Keratinocyte (primary cell): ENCODE data around the gene KRTAP5-7. TPM values are rescaled to one million over a fixed set of nuclear protein-coding genes. Genes with fewer than 3 reads are reported as not detected.
"Not testable (repeated sequence)": the region's sequence is repeated elsewhere in the genome, so short reads cannot be mapped to it uniquely, and the experiment has no call there.

Experiments
- DNase-seq: peaks from one replicate; pipeline ENCODE4 v3.0.0-alpha.2; 2011; ENCODE audit warnings: low read depth, missing footprints, low spot score
- FAIRE-seq: peaks from 2 replicates; lab custom pipeline; 2011; peaks lifted over from hg19 to GRCh38; lab: Jason Lieb, UNC
- H2AFZ ChIP-seq: 2 replicates; pipeline ENCODE4 v1.6.0; 2012; ENCODE audit warnings: low read length, control low read depth, inconsistent platforms; ENCODE audit not compliant: control insufficient read depth
- H3K27ac ChIP-seq: 2 replicates; pipeline ENCODE4 v1.5.1; 2011; ENCODE audit warnings: low read length; ENCODE audit not compliant: control insufficient read depth, insufficient read depth
- H3K27me3 ChIP-seq: 3 replicates; pipeline ENCODE4 v1.6.0; 2011; ENCODE audit warnings: low read length; ENCODE audit not compliant: control insufficient read depth, insufficient read depth; ENCODE audit errors: extremely low read depth
- H3K36me3 ChIP-seq, 2 experiments: 2 replicates in 1 of 2; 3 replicates in 1 of 2; pipeline ENCODE4 v1.5.1; 2011; ENCODE audit warnings: low read length in 2 of 2, mild to moderate bottlenecking in 1 of 2; ENCODE audit not compliant: control insufficient read depth in 2 of 2, insufficient read depth in 2 of 2; ENCODE audit errors: extremely low read depth in 1 of 2
- H3K4me1 ChIP-seq: 3 replicates; pipeline ENCODE4 v1.5.1; 2011; ENCODE audit warnings: low read length; ENCODE audit not compliant: control insufficient read depth, insufficient read depth; ENCODE audit errors: extremely low read depth
- H3K4me2 ChIP-seq: 3 replicates; pipeline ENCODE4 v1.6.0; 2011; ENCODE audit warnings: low read depth, low read length; ENCODE audit not compliant: control insufficient read depth, insufficient read depth; ENCODE audit errors: extremely low read depth
- H3K4me3 ChIP-seq, 3 experiments: fragments of 200-600 bp in 1 of 3; sonication (generic) in 1 of 3; 2 replicates in 2 of 3; 3 replicates in 1 of 3; pipeline ENCODE4 v1.5.1; 2011 to 2016; ENCODE audit warnings: low read length in 3 of 3, mild to moderate bottlenecking in 3 of 3, control low read depth in 2 of 3, inconsistent platforms in 1 of 3, low read depth in 1 of 3, mixed read lengths in 1 of 3, mixed run types in 1 of 3, moderate library complexity in 1 of 3; ENCODE audit not compliant: control insufficient read depth in 2 of 3, insufficient read depth in 2 of 3; ENCODE audit errors: extremely low read depth in 1 of 3
- H3K79me2 ChIP-seq: 2 replicates; pipeline ENCODE4 v1.6.0; 2012; ENCODE audit warnings: low read length; ENCODE audit not compliant: control insufficient read depth, insufficient read depth
- H3K9ac ChIP-seq: 3 replicates; pipeline ENCODE4 v1.6.0; 2011; ENCODE audit warnings: low read length; ENCODE audit not compliant: control insufficient read depth, insufficient read depth; ENCODE audit errors: extremely low read depth
- H3K9me1 ChIP-seq: 3 replicates; pipeline ENCODE4 v1.6.0; 2011; ENCODE audit warnings: low read length; ENCODE audit not compliant: control insufficient read depth, insufficient read depth; ENCODE audit errors: extremely low read depth
- H3K9me3 ChIP-seq: 2 replicates; pipeline ENCODE4 v1.5.1; 2012; ENCODE audit warnings: low read depth, low read length; ENCODE audit not compliant: control insufficient read depth
- H4K20me1 ChIP-seq: 3 replicates; pipeline ENCODE4 v1.6.0; 2011; ENCODE audit warnings: low read length; ENCODE audit not compliant: control insufficient read depth, insufficient read depth; ENCODE audit errors: extremely low read depth
- EZH2 ChIP-seq: IDR thresholded peaks from one replicate; pipeline ENCODE4 v1.6.1; 2012; ENCODE audit warnings: inconsistent platforms, mild to moderate bottlenecking, low read length, moderate library complexity
- dilution Hi-C: fragments of 300-500 bp; cut with MboI; formaldehyde crosslinking; loops from one replicate; pipeline ENCODE4 v1.7.0; 2020; ENCODE audit warnings: low sequenced_read_pairs; ENCODE audit not compliant: extremely low pct_ligation_motif_present
- polyA plus RNA-seq, 5 experiments: library from polyadenylated mRNA; depleted of rRNA in 3 of 5; stranded (reverse) in 3 of 5; stranded (forward) in 1 of 5; unstranded in 1 of 5; fragments of >200 nt; gene quantifications; 1 replicate in 1 of 5; 2 replicates in 3 of 5; 3 replicates in 1 of 5; pipeline versions ENCODE4 v1.2.1 to v1.2.3, GENCODE V29; 2011 to 2012; ENCODE audit warnings: missing spikeins in 2 of 5, low read depth in 1 of 5, low replicate concordance in 1 of 5
- TF ChIP-seq, protein P1 (sequence below), 3 experiments: IDR thresholded peaks in 1 of 3; conservative IDR thresholded peaks in 1 of 3; optimal IDR thresholded peaks in 1 of 3; 2 replicates in 2 of 3; 3 replicates in 1 of 3; pipeline versions ENCODE3 to v1.5.1; 2011; ENCODE audit warnings: low read length in 3 of 3, mild to moderate bottlenecking in 3 of 3, moderate library complexity in 2 of 3, control low read depth in 1 of 3, inconsistent platforms in 1 of 3; ENCODE audit not compliant: insufficient read depth in 2 of 3; ENCODE audit errors: extremely low read depth in 1 of 3

KRTAP5-7 gene
- polyA plus RNA-seq, 1 donor (not counting 4 experiments of a cell fraction or from before 2014, with no cell fraction given), result not detected

DNA sequence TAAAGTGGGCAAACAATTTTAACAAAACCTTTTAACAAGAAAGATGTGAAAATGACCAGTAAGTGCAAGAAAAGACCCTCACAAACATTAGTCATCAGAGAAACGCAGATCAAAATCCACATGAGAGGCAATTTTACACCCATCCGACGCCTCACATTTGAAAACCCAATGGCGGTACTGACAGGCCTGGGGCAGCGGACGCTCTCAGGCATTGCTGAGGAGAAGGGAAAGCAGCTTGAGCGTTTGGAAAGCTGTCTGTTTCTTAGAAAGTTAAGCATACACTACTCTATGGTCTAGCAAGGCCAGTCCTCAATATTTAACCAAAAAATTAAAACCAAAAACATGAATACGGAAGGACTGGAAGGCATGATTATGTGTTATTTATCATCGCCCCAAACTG is 8.8 kb downstream of the KRTAP5-7 start:
- no peak for FAIRE-seq

DNA sequence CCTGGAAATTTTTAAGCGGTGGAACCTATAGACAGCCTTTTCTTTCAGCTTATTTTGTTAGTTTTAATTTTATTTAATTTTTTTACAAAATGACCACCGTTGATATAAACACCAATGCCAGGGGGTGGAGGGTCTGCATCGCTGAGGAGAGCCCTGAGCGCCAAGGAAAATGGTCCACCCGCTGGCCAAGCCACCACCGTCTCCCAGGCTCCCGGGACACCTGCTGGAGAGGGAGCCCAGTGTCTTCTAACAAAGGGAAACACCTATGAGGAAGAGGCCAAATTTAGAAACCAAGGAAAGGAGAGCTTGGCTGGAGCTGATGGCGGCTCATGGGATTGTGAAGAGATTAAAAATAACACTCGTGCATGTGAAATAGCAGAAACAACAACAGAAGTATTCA is 10.5 kb downstream of the KRTAP5-7 start:
- Histone ChIP-seq H2AFZ (no peak overlapping the region), H3K4me3 (no peak overlapping the region), H3K9me3 (no peaks in the 10 kb centered on the region), H4K20me1 (no peaks in the 10 kb centered on the region), H3K36me3 (no peaks in the 10 kb centered on the region), H3K4me1 (no peaks in the 10 kb centered on the region), H3K27me3 (no peaks in the 10 kb centered on the region), H3K79me2 (no peaks in the 10 kb centered on the region), H3K4me2 (no peak overlapping the region), H3K9ac (no peak overlapping the region), H3K27ac (no peak overlapping the region), H3K9me1 (no peaks in the 10 kb centered on the region)
- no peak for FAIRE-seq
- no peak for TF ChIP-seq EZH2
- TF ChIP-seq, protein P1, sequence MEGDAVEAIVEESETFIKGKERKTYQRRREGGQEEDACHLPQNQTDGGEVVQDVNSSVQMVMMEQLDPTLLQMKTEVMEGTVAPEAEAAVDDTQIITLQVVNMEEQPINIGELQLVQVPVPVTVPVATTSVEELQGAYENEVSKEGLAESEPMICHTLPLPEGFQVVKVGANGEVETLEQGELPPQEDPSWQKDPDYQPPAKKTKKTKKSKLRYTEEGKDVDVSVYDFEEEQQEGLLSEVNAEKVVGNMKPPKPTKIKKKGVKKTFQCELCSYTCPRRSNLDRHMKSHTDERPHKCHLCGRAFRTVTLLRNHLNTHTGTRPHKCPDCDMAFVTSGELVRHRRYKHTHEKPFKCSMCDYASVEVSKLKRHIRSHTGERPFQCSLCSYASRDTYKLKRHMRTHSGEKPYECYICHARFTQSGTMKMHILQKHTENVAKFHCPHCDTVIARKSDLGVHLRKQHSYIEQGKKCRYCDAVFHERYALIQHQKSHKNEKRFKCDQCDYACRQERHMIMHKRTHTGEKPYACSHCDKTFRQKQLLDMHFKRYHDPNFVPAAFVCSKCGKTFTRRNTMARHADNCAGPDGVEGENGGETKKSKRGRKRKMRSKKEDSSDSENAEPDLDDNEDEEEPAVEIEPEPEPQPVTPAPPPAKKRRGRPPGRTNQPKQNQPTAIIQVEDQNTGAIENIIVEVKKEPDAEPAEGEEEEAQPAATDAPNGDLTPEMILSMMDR (optimal IDR thresholded peaks at IDR 0.05 in 1 of 3, IDR thresholded peaks at IDR 0.05 in 1 of 3, conservative IDR thresholded peaks at IDR 0.05 in 1 of 3; ENCODE audit: extremely low read depth in 1 of 3, insufficient read depth in 2 of 3, low read length in 3 of 3), result no peak
- no peak for DNase-seq
- dilution Hi-C loops, result no loop called here

More for the DNA sequence above, 8.8 kb downstream of the KRTAP5-7 start:
- Histone ChIP-seq H3K4me2 (no peak overlapping the region), H3K4me3 (no peak overlapping the region), H3K79me2 (no peaks in the 10 kb centered on the region), H3K9ac (no peak overlapping the region), H2AFZ (no peak overlapping the region), H3K9me3 (no peaks in the 10 kb centered on the region), H3K27me3 (no peaks in the 10 kb centered on the region), H3K4me1 (no peaks in the 10 kb centered on the region), H3K27ac (no peak overlapping the region), H3K9me1 (no peaks in the 10 kb centered on the region), H4K20me1 (no peaks in the 10 kb centered on the region), H3K36me3 (no peaks in the 10 kb centered on the region)
- dilution Hi-C loops, result no loop called here
- DNase-seq, result no peak
- TF ChIP-seq EZH2, result no peak

DNA sequence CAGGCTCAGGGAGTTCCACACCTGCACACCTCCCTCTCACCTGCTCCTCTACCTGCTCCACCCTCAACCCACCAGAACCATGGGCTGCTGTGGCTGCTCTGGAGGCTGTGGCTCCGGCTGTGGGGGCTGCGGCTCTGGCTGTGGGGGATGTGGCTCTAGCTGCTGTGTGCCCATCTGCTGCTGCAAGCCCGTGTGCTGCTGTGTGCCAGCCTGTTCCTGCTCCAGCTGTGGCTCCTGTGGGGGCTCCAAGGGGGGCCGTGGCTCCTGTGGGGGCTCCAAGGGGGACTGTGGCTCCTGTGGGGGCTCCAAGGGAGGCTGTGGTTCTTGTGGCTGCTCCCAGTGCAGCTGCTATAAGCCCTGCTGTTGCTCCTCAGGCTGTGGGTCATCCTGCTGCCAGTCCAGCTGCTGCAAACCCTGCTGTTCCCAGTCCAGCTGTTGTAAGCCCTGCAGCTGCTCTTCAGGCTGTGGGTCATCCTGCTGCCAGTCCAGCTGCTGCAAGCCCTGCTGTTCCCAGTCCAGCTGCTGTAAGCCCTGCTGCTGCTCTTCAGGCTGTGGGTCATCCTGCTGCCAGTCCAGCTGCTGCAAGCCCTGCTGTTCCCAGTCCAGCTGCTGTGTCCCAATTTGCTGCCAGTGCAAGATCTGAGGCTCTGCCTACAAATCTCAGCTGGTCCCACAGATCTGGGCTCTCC is 11.1 kb downstream of the KRTAP5-7 start, which contains the start of gene KRTAP5-8:
TSS of gene KRTAP5-8 (plus strand) at position 49 of the 689 bp plus-strand sequence. CDS start at position 80, 31 bp downstream.
- FAIRE-seq, H3K4me1 ChIP-seq, DNase-seq, H3K27me3 ChIP-seq, H3K9me3 ChIP-seq, H3K79me2 ChIP-seq, dilution Hi-C loops, H3K4me2 ChIP-seq, H3K4me3 ChIP-seq, H4K20me1 ChIP-seq, H3K9ac ChIP-seq, H3K9me1 ChIP-seq, H3K36me3 ChIP-seq, H3K27ac ChIP-seq, H2AFZ ChIP-seq: not testable (repeated sequence)
